ENCODE data around the gene TNFAIP1. TPM values are rescaled to one million over a fixed set of nuclear protein-coding genes. Genes with fewer than 3 reads are reported as not detected.

Gene TNFAIP1
- total RNA-seq, 1 donor from 2014 or later = 85.9 TPM

DNA sequence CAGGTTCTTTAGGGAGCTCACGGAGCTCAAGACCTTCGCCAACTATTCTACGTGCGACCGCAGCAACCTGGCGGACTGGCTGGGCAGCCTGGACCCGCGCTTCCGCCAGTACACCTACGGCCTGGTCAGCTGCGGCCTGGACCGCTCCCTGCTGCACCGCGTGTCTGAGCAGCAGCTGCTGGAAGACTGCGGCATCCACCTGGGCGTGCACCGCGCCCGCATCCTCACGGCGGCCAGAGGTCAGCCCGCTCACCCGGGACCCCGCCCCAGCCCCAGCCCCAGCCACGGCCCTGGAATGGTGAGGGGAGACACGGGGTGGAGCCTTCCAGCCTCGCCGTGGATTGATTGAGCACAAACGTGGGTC, 49.5 kb downstream of the TNFAIP1 start:
- DNase-seq (ENCODE audit: low read depth) = no peak
- Histone ChIP-seq H3K4me3 (ENCODE audit: low read depth, low read length) (peak overlapping the region; percentile 44), H3K27me3 (ENCODE audit: control insufficient read depth, insufficient read depth, low read length) (peaks cover 36% of the 10 kb centered on the region), H3K36me3 (ENCODE audit: control insufficient read depth, insufficient read depth, low read length) (no peaks in the 10 kb centered on the region)
- TF ChIP-seq, protein P1, sequence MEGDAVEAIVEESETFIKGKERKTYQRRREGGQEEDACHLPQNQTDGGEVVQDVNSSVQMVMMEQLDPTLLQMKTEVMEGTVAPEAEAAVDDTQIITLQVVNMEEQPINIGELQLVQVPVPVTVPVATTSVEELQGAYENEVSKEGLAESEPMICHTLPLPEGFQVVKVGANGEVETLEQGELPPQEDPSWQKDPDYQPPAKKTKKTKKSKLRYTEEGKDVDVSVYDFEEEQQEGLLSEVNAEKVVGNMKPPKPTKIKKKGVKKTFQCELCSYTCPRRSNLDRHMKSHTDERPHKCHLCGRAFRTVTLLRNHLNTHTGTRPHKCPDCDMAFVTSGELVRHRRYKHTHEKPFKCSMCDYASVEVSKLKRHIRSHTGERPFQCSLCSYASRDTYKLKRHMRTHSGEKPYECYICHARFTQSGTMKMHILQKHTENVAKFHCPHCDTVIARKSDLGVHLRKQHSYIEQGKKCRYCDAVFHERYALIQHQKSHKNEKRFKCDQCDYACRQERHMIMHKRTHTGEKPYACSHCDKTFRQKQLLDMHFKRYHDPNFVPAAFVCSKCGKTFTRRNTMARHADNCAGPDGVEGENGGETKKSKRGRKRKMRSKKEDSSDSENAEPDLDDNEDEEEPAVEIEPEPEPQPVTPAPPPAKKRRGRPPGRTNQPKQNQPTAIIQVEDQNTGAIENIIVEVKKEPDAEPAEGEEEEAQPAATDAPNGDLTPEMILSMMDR (IDR thresholded peaks at IDR 0.05; ENCODE audit: insufficient read depth, low read length, poor library complexity, severe bottlenecking) = no peak

DNA sequence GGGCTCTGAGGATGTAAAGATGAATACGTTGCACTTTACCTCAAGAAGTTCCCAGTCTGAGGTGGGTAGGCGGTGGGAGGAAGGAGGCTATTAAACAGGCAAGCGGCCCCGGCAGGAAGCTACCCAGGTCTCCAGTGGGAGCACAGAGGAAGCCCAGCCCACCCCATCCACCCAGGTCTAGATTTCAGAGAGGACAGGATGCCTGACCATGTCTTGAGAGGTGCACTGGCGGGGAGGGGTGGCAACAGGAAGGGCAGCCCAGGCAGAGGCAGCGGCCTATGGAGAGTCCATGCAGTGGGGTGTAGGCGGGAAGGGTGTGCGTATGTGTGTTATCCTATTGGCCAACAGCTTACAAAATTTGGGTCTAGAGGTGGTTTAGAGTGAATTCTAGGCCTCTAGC, 49.8 kb downstream of the TNFAIP1 start:
- H3K27me3 ChIP-seq (ENCODE audit: control insufficient read depth, insufficient read depth, low read length) = peaks cover 36% of the 10 kb centered on the region
- H3K4me3 ChIP-seq (ENCODE audit: low read depth, low read length) = no peak overlapping the region
- TF ChIP-seq, protein P1 (IDR thresholded peaks at IDR 0.05; ENCODE audit: insufficient read depth, low read length, poor library complexity, severe bottlenecking) = no peak
- DNase-seq (ENCODE audit: low read depth) = no peak
- H3K36me3 ChIP-seq (ENCODE audit: control insufficient read depth, insufficient read depth, low read length) = no peaks in the 10 kb centered on the region

DNA sequence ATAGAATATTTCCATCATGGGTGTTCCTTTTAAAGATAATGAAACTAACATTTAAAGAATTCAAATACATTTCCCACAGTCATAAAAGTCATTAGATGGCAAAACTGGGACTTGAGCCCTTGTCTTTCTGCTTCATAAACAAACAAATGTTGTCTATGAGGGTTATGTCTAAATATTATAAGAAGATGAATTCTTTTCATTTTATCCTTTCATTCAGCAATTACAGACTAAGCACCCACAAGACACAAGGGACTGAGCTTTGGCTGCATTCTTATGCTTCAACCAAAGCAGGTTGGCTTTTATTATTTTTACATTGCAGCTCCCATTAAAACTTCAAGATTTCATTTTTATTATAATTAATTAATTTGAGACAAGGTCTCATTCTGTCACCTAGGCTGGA, 50.8 kb downstream of the TNFAIP1 start:
- TF ChIP-seq, protein P1 (IDR thresholded peaks at IDR 0.05; ENCODE audit: insufficient read depth, low read length, poor library complexity, severe bottlenecking) = no peak
- no peak for DNase-seq (ENCODE audit: low read depth)
- no peaks in the 10 kb centered on the region for H3K36me3 ChIP-seq (ENCODE audit: control insufficient read depth, insufficient read depth, low read length)
- H3K27me3 ChIP-seq (ENCODE audit: control insufficient read depth, insufficient read depth, low read length) = peaks cover 27% of the 10 kb centered on the region
- no peak overlapping the region for H3K4me3 ChIP-seq (ENCODE audit: low read depth, low read length)

DNA sequence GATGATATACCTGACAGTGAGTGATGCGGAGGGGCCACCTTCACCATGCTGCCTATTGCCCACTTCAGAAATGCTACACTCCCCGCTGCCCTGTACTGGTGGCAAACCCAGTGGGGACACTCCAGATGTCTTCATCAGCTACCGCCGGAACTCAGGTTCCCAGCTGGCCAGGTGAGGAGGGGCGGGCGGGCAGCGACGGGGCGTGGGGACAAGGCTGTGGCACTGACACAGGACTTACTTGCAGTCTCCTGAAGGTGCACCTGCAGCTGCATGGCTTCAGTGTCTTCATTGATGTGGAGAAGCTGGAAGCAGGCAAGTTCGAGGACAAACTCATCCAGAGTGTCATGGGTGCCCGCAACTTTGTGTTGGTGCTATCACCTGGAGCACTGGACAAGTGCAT, 52.5 kb downstream of the TNFAIP1 start:
- TF ChIP-seq, protein P1 (IDR thresholded peaks at IDR 0.05; ENCODE audit: insufficient read depth, low read length, poor library complexity, severe bottlenecking) = no peak
- H3K27me3 ChIP-seq (ENCODE audit: control insufficient read depth, insufficient read depth, low read length) = peaks cover 21% of the 10 kb centered on the region
- no peaks in the 10 kb centered on the region for H3K36me3 ChIP-seq (ENCODE audit: control insufficient read depth, insufficient read depth, low read length)
- no peak for DNase-seq (ENCODE audit: low read depth)
- no peak overlapping the region for H3K4me3 ChIP-seq (ENCODE audit: low read depth, low read length)

DNA sequence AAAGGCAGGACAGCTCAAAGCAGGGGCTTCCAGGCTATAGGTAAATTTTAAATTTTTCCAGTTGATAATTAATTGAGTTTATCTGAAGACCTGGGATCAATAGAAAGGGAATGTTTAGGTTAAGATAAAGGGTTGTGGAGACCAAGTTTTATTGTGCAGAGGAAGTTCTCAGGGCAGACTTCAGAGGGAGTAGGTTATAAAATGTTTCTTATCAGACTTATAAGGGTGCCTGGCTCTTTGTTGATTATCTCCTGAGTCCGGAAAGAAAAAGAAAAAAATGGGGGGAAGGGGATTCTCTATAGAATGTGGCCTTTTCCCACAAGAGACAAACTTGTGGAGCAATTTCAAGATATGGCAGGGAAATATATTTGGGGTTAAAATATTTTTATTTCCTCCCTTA, 54.6 kb downstream of the TNFAIP1 start:
- Histone ChIP-seq H3K36me3 (ENCODE audit: control insufficient read depth, insufficient read depth, low read length) (no peaks in the 10 kb centered on the region), H3K4me3 (ENCODE audit: low read depth, low read length) (no peak overlapping the region), H3K27me3 (ENCODE audit: control insufficient read depth, insufficient read depth, low read length) (peaks cover 4% of the 10 kb centered on the region)
- no peak for DNase-seq (ENCODE audit: low read depth)
- TF ChIP-seq, protein P1 (IDR thresholded peaks at IDR 0.05; ENCODE audit: insufficient read depth, low read length, poor library complexity, severe bottlenecking) = no peak

DNA sequence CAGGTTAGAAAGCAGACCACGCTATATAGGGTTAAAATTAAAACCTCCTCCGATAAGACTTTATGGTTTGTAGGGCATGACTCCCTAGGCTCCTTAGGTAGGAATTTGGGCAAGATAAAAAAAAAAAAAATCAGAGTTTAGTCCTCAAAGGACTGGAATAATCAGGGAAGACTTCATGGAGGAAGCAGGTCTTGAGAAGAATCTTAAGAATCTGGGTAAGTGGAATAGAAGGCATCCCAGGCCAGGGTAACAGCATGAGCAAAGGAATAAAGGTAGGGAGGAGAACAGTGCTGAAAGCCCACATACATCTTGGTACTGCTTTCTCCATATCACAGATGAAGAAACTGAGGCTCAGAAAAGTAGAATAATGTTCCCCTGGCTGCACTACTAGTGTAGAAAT, 55.0 kb downstream of the TNFAIP1 start:
- Histone ChIP-seq H3K4me3 (ENCODE audit: low read depth, low read length) (no peak overlapping the region), H3K27me3 (ENCODE audit: control insufficient read depth, insufficient read depth, low read length) (no peaks in the 10 kb centered on the region), H3K36me3 (ENCODE audit: control insufficient read depth, insufficient read depth, low read length) (no peaks in the 10 kb centered on the region)
- DNase-seq (ENCODE audit: low read depth) = no peak
- TF ChIP-seq, protein P1 (IDR thresholded peaks at IDR 0.05; ENCODE audit: insufficient read depth, low read length, poor library complexity, severe bottlenecking) = no peak
